ENCODE results near the gene RCAN2. TPM values are rescaled to one million over a fixed set of nuclear protein-coding genes. Genes with fewer than 3 reads are reported as not detected.

The RCAN2 gene
- total and polyA plus RNA-seq, 5 experiments from 2014 or later = 4.7 TPM; not detected in 4

DNA sequence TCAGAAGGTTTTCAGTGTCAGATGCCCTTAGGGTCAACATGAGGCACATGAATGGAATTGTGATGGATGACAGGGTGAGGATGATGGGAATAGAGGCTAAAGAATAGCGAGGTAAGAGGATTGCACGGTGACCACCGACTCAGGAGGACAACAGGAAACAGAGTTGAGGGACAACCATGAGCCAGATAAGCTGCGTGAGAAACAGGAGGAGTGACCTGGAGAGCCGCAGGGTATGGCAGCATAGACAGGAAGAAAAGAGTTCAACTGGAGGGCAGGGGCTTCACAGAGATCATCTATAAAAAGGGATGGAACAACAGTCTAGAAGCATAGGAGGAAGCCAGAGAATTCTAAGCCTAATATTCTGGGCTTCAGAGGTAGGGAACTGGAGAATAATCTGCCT lies 235.7 kb downstream of the RCAN2 start:
- H3K36me3 Mint-ChIP-seq = no peaks in the 10 kb centered on the region
- no peak overlapping the region for H3K27ac Mint-ChIP-seq
- POLR2A ChIA-PET = no interaction called here
- no peak for DNase-seq
- H3K9me3 Mint-ChIP-seq = no peaks in the 10 kb centered on the region
- ATAC-seq = no peak
- peaks cover 0 to 7% (median 1%) of the 10 kb centered on the region in 5 donors for H3K27me3 Mint-ChIP-seq
- no peaks in the 10 kb centered on the region for H3K4me1 Mint-ChIP-seq
- no peak overlapping the region for H3K4me3 Mint-ChIP-seq

DNA sequence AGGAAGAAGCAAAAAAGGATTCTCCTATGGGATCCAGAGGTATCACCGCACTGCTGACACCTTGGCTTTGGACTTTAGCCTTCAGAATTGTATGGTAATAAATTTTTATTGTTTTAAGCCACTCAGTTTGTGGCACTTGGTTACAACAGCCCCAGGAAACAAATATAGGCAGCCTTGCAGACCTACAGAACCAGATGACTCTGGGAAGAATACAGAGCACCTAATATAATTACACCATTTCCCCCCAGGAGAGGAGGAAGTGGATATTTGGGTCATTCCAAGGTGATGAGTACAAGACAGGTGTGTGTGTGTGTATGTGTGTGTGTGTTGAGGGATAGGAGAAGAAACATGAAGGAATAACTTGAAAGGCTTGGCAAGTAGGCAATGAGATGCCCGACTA lies 236.3 kb downstream of the RCAN2 start:
- ATAC-seq = no peak

DNA sequence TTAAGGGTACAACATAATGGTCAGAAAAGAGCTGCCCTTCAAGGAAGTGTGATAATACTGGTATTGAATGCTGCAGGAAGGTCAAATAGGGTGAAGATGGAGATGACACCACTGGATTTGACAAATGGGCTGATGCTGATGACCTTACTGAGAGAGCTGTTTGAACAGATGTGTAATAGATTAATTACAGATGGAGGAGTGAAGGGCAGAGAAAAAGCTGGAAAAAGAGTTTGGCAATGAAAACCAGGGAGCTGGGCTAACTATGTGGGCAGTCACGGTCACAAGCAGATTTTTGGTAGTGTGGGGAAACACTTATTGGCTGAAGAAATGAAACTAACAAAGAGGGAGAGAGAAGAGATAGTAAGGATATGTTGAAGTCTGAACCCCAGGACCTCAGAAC lies 236.9 kb downstream of the RCAN2 start:
- no peaks in the 10 kb centered on the region for H3K36me3 Mint-ChIP-seq
- POLR2A ChIA-PET = no interaction called here
- H3K9me3 Mint-ChIP-seq = no peaks in the 10 kb centered on the region
- ATAC-seq = no peak
- no peak for DNase-seq
- H3K27ac Mint-ChIP-seq = no peak overlapping the region
- H3K4me3 Mint-ChIP-seq = no peak overlapping the region
- H3K27me3 Mint-ChIP-seq = peaks cover 0 to 7% (median 1%) of the 10 kb centered on the region in 5 donors
- no peaks in the 10 kb centered on the region for H3K4me1 Mint-ChIP-seq

More for the DNA sequence above, 236.3 kb downstream of the RCAN2 start:
- Mint-ChIP-seq H3K9me3 (no peaks in the 10 kb centered on the region), H3K27me3 (peaks cover 0 to 7% (median 1%) of the 10 kb centered on the region in 5 donors), H3K27ac (no peak overlapping the region), H3K36me3 (no peaks in the 10 kb centered on the region), H3K4me3 (no peak overlapping the region), H3K4me1 (no peaks in the 10 kb centered on the region)
- DNase-seq = no peak
- POLR2A ChIA-PET = no interaction called here

DNA sequence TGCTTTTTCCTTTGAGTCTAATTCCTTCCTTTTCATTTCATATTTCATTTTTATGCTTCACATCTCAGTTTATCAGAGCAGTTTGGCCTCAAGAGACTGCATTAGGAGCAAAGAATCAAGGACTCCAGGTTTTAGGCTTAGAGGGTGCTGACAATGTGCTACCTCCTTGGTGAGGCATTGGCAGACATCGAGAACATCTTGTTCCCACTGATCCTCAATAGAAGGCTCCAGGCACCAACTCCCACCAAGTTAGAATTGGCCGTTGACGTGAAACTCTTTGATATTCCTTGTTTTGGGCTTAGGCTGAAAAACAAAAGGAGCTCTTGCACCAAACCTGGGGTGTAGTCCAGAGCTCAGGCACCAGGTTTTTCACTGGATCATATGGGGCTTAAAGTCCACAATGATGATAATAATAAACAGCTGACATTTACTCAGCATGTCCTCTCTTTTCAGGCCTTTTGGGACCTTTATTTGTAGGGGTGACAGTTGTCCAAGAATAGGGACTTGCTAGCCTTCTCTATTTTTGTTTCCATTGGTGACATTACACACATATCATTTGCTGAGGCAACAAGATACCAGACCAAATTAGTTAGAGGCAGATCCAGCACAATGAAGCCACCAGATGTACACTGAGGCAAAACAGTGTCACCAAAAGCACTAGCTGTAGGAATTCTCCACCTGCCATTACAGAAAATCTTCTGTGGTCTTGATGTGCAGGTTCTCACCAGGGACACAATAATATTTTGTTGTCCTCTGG lies 239.5 kb downstream of the RCAN2 start:
- H3K4me1 Mint-ChIP-seq = no peaks in the 10 kb centered on the region
- POLR2A ChIA-PET = no interaction called here
- ATAC-seq = no peak
- no peaks in the 10 kb centered on the region for H3K36me3 Mint-ChIP-seq
- H3K4me3 Mint-ChIP-seq = no peak overlapping the region
- no peak for DNase-seq
- H3K9me3 Mint-ChIP-seq = no peaks in the 10 kb centered on the region
- H3K27me3 Mint-ChIP-seq = peaks cover 0 to 7% (median 1%) of the 10 kb centered on the region in 5 donors
- H3K27ac Mint-ChIP-seq = no peak overlapping the region

DNA sequence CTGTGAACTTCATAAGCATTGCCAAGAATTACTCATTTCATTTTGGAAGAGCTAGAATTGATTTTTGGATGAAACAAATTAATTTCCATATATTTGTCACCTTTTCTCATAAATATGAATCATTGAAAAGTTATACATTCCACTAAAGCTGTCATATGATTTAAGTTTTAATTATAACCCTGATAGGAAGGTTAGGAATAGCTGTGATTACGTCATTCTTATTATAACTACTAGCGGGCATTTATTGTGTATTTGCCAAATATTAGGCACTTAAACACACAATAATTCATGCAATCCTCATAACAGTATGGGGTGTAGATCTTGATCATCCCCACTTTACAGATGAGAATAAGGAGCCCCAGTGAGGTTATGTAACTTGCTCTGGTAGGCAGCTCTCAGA lies 243.1 kb downstream of the RCAN2 start:
- Mint-ChIP-seq H3K27ac (no peak overlapping the region), H3K4me1 (peaks cover 0 to 6% (median 4%) of the 10 kb centered on the region in 4 donors), H3K9me3 (no peaks in the 10 kb centered on the region), H3K27me3 (peaks cover 0 to 7% (median 1%) of the 10 kb centered on the region in 5 donors), H3K4me3 (no peak overlapping the region), H3K36me3 (no peaks in the 10 kb centered on the region)
- DNase-seq (no peak), ATAC-seq (no peak)
- POLR2A ChIA-PET = no interaction called here

DNA sequence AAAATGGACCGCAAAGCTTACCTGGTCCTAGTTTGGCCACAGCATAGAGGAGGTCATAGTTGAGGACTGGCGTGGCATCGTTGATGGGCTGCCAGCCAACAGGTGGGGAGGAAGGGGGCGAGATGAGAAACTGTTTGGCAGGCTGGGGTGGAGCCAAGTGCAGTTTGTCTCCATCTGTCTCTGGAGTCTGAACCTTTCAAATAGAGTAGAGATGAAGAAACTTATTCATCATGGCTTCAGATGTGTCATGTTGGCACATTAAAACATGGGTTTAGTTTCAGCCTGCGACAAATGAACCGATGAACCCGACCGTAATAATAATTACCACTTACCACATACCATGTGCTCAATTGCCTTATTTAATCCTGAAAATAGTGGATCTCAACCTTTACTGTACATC lies 244.5 kb downstream of the RCAN2 start:
- no peak for DNase-seq
- POLR2A ChIA-PET = no interaction called here

DNA sequence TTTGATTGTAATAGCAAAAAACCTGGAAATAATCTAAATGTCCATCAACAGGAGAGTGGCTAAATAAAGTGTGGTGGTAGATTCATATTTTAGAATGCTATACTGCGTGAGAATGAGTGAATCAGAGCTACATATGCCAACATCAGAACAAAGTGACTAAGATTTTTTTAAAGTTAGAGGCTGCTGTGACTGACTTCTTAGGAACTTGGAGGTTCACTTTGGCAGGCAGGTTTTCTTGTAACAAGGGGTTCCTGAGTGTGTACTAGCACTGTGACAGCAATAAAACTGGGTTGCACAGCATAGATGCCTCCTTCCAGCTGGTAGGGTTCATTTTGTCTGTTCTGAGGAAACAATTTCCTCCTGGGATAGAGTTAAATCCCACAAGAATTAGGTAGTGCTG lies 245.2 kb downstream of the RCAN2 start:
- H3K4me3 Mint-ChIP-seq = no peak overlapping the region
- POLR2A ChIA-PET = no interaction called here

More for the DNA sequence above, 244.5 kb downstream of the RCAN2 start:
- peaks cover 0 to 6% (median 4%) of the 10 kb centered on the region in 4 donors for H3K4me1 Mint-ChIP-seq
- no peak overlapping the region for H3K4me3 Mint-ChIP-seq
- H3K9me3 Mint-ChIP-seq = no peaks in the 10 kb centered on the region
- no peak overlapping the region for H3K27ac Mint-ChIP-seq
- peaks cover 0 to 7% (median 1%) of the 10 kb centered on the region in 5 donors for H3K27me3 Mint-ChIP-seq
- H3K36me3 Mint-ChIP-seq = no peaks in the 10 kb centered on the region
- ATAC-seq = no peak

DNA sequence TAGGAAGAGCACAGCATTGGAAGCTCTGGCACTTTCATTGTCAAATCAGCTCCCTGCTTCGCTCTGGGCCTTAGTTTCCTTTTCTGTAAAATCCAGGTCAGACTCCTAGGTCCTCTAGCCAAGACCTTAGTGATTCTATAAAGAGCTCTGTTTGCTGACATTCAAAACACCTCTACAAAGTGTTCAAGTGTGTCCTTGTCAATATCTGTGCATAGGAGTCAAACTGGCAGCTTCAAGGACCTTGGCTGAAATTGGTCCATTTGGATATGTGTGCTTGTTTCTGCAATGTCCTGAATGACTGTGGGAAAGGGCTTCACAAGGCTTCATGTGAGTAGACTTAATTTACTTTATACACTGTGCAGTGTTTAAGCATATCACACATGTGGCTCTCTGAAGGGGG lies 246.6 kb downstream of the RCAN2 start:
- Mint-ChIP-seq H3K27me3 (peaks cover 1 to 6% (median 4%) of the 10 kb centered on the region in 5 donors), H3K4me1 (peaks cover 0 to 6% (median 4%) of the 10 kb centered on the region in 4 donors), H3K9me3 (no peaks in the 10 kb centered on the region), H3K27ac (no peak overlapping the region), H3K4me3 (no peak overlapping the region), H3K36me3 (no peaks in the 10 kb centered on the region)
- POLR2A ChIA-PET = no interaction called here
- DNase-seq = no peak
- no peak for ATAC-seq

More for the DNA sequence above, 245.2 kb downstream of the RCAN2 start:
- DNase-seq (no peak), ATAC-seq (no peak)
- Mint-ChIP-seq H3K36me3 (no peaks in the 10 kb centered on the region), H3K27ac (no peak overlapping the region), H3K9me3 (no peaks in the 10 kb centered on the region), H3K27me3 (peaks cover 0 to 6% (median 1%) of the 10 kb centered on the region in 5 donors), H3K4me1 (peaks cover 0 to 6% (median 4%) of the 10 kb centered on the region in 4 donors)

DNA sequence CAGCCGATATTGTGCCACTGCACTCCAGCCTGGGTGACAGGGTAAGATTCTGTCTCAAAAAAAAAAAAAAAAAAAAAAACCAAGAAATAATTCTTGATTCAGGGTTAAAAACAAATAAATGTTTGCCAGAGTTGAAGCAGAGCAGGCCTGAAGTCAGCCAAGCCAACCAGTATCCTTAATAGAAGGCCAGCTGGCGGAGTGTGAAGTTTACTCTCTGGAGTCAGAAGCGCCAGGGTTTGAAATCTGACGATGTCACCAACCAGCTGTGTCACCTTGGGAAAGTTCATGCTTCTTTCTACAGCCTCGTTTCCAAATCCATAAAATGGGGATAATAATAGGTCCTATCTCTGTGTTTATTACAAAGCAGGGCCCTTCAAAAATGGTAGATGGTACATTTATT lies 247.5 kb downstream of the RCAN2 start:
- POLR2A ChIA-PET = interaction anchor here (0.7 kb wide), 1 partner anchor 142 kb away, joined by 5 read pairs; no protein-coding TSS in a partner anchor
- ATAC-seq = no peak
- H3K4me1 Mint-ChIP-seq = peaks cover 0 to 6% (median 4%) of the 10 kb centered on the region in 4 donors

DNA sequence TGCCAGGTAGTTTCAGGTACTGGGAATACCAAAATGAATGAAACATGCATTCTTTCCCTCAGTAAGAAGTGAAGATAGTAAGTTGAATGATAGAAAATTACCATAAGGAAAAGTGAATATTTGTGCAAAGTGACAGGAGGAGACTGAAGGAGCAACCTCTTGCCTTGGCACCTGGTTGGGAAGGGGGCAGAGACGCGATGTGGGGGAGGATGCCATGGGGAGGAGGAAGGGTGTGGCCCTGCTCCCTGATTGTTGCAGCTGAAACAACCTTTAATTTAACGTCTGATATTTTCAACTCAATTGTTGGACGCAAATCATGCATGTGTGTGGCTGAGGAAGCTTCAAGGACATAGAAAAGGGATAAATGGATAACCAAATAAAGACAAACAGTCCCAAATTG lies 248.3 kb downstream of the RCAN2 start:
- H3K4me3 Mint-ChIP-seq = no peak overlapping the region
- H3K27ac Mint-ChIP-seq = no peak overlapping the region
- H3K27me3 Mint-ChIP-seq = peaks cover 4 to 15% (median 9%) of the 10 kb centered on the region in 5 donors
- ATAC-seq (no peak), DNase-seq (no peak)
- peaks cover 0 to 6% (median 4%) of the 10 kb centered on the region in 4 donors for H3K4me1 Mint-ChIP-seq
- POLR2A ChIA-PET = no interaction called here
- H3K9me3 Mint-ChIP-seq = no peaks in the 10 kb centered on the region
- no peaks in the 10 kb centered on the region for H3K36me3 Mint-ChIP-seq

More for the DNA sequence above, 247.5 kb downstream of the RCAN2 start:
- peaks cover 4 to 12% (median 8%) of the 10 kb centered on the region in 5 donors for H3K27me3 Mint-ChIP-seq
- no peak overlapping the region for H3K27ac Mint-ChIP-seq
- no peak overlapping the region for H3K4me3 Mint-ChIP-seq
- DNase-seq = no peak
- H3K36me3 Mint-ChIP-seq = no peaks in the 10 kb centered on the region
- no peaks in the 10 kb centered on the region for H3K9me3 Mint-ChIP-seq

DNA sequence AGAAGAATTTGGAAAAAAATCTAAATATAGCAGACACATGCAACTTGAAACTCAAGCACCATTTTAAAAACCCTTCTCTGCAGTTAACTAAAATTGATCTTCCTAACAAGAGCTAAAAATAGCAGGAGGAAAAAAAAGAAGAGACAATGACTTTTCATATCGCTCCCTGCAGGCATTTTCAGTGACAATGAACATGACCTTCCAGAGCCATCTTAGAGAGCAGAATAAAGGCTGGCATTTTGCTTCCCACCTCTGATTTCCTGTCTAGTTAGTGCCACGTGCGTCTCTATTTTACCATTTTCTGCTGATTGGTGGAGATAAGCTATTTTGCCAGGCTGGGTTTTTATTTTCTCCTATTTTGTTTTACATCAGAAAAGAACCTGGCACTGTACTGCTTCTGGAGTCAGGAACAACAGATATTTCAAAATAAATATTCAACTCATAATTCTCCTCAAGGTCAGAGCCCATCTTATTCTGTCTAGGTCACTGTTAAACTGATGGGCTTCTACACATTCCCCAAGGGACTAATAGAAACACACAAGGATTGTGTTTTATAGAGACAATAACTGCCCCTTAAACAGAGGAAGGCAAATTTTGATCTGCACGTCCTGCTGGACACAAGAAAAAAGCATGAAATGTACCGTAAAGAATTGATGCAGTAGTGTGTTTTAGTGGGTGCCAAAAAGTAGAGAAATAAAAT lies 250.2 kb downstream of the RCAN2 start:
- DNase-seq (no peak), ATAC-seq (no peak)
- Mint-ChIP-seq H3K4me3 (no peak overlapping the region), H3K36me3 (no peaks in the 10 kb centered on the region), H3K27me3 (peaks cover 4 to 30% (median 8%) of the 10 kb centered on the region in 5 donors), H3K27ac (no peak overlapping the region), H3K4me1 (peaks cover 0 to 6% (median 4%) of the 10 kb centered on the region in 4 donors), H3K9me3 (no peaks in the 10 kb centered on the region)
- POLR2A ChIA-PET = no interaction called here

DNA sequence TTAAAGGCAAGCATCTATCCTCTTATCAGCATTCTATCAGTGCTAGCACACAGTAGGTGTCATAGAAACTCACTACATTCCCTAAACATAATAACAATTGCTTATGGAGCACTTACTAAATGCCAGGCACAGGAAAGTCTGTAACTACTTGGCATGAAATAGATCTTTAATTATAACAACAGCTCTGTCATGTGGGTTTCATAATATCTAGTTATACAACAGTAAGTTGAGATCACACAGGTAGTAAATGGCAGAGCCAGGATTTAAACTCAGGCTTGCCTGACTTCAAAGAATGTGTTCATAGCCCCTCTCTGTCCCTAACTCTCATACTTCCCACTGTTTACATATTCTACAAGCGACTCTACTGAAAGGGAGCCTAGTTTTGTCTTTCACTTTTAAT lies 254.5 kb downstream of the RCAN2 start:
- ATAC-seq (no peak), DNase-seq (no peak)
- Mint-ChIP-seq H3K27ac (no peak overlapping the region), H3K36me3 (peaks cover 0 to 5% (median 0%) of the 10 kb centered on the region in 3 donors), H3K27me3 (peaks cover 7 to 45% (median 18%) of the 10 kb centered on the region in 5 donors), H3K4me1 (no peaks in the 10 kb centered on the region), H3K9me3 (peaks cover 0 to 6% (median 0%) of the 10 kb centered on the region in 9 donors), H3K4me3 (no peak overlapping the region)
- POLR2A ChIA-PET = no interaction called here

DNA sequence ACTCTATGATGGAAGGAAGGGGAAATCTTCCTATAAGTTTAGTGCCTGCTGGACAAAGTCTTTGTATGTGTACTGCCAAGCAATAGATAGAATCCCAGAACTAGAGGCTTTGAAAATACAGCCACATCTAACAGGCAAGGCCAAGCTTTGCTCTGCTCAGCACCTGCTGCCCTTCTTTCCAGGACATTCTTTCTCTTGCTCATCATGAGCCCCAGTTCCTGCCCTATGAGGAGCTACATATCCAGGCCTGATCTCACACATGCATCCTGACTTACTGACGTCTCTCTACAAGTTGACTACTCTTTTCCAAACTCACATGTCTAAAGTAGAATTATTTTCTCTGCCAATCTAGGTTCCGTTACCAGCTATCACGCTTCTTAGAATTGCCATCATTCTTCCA lies 256.0 kb downstream of the RCAN2 start:
- ATAC-seq = no peak
- peaks cover 0 to 17% (median 5%) of the 10 kb centered on the region in 9 donors for H3K9me3 Mint-ChIP-seq
- H3K4me3 Mint-ChIP-seq = no peak overlapping the region
- peaks cover 0 to 13% (median 3%) of the 10 kb centered on the region in 3 donors for H3K36me3 Mint-ChIP-seq
- no peak overlapping the region for H3K27ac Mint-ChIP-seq
- H3K27me3 Mint-ChIP-seq = peaks cover 8 to 48% (median 21%) of the 10 kb centered on the region in 5 donors
- POLR2A ChIA-PET = no interaction called here
- no peaks in the 10 kb centered on the region for H3K4me1 Mint-ChIP-seq
- no peak for DNase-seq

Measured in naive thymus-derived CD8-positive, alpha-beta T cell (primary cell).